ENCODE data around the gene TMEM121.
"Not testable (repeated sequence)": the region's sequence is repeated elsewhere in the genome, so short reads cannot be mapped to it uniquely, and the experiment has no call there.

Gene TMEM121

DNA sequence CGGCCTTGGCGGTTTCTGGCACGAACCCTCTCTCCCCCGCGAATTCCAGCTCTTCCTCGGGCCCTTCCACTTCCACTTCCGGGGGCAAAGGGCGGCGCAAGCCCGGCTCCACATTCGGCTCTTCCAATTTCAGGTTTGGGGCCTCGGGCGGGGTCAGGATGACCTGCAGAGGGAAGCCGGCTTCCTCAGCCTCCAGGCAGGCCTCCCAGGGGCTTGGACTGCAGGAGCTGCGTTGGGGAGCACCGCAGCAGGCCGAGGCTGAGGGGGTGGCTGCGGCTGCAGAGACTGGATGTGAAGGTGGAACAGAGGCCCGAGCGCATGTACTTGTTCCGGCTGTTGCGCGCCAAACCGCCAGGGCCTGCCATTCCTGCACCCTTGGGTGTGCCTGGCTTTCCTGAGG, 20.7 kb downstream of the TMEM121 start:
- DNase-seq (ENCODE audit: low read depth): not testable (repeated sequence)

- DNase-seq (ENCODE audit: low read depth): no peak
Measured at GRCh38 chr14:105547741-105548169, 21.4 kb downstream of the TMEM121 start.

DNA sequence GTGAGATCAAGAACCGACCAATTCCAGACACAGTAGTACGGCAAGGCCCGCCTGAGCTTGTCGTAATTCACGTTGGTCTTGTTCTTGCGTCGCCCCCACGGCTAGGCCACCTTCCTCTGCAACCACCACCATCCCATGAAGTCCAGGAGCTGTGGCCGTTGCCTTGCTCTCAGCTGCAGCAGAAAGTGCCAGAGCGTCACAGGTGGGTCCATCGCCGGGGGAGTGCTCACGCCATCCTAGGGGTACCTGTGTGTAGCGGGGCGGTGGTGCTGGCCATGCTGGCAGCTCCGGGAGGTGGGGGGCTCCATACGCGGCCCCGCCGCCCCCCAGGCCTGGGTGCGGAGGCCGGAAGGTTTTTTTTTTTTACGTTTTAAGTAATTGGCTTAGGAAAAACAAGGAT, 23.1 kb downstream of the TMEM121 start:
- DNase-seq (ENCODE audit: low read depth): no peak

DNA sequence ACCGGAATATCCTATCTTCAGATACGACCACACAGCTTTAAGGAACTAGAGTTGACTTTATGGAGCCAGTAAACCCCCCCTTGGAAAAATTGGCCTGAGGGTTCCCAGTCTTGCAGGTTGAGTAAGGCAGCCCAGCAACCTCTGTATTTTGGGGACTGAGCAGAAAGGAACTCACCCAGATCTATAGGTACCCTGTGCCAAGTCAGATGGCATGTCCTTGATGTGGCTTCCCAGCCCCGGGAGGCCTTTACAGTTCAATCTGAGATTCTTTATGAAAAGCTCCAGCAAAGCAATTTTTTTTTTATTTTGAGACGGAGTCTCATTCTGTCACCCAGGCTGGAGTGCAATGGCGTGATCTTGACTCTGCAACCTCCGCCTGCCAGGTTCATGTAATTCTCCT, 27.6 kb downstream of the TMEM121 start:
- no peak for DNase-seq (ENCODE audit: low read depth)

GRCh38 chr14:105554523-105554922, 28.1 kb downstream of the TMEM121 start:
- no peak for DNase-seq (ENCODE audit: low read depth)

GRCh38 chr14:105557671-105558070, 31.3 kb downstream of the TMEM121 start:
- DNase-seq (ENCODE audit: low read depth): not testable (repeated sequence)

DNA sequence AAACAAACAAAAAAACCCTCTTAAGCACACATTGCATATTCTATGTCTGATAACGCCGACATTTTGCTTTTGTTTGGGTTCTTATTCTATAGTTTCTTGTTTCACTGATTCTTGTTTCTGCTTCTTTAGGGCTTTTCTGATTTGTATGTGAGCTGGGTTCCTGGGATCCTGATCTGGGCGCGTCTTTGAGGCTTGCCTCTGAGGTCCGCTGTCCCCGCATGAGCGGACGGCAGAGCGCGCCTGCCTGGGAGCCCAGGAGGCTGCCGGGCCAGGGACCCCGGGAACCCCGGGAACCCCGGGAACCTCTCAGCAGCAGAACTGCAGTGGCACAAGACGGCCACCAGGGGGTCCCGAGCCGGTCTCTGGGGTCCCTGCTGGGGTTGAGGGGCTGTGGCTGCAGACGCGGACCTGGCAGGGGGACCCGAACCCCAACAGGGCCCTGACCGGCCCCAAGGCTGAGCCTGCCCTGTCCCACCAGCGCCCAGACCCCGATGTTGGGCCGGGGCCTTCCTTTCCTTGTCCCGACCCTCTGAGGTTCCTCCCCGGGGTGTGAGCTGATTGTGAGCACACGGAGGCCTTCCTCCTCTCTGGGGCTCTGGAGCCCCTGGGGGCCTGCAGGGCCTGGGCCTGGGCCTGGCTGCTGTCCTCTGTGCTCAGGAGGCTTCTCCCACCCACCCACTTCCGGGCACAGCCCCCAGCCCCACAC, 32.2 kb downstream of the TMEM121 start:
- not testable (repeated sequence) for DNase-seq (ENCODE audit: low read depth)

GRCh38 chr14:105559384-105560047, 33.1 kb downstream of the TMEM121 start:
- not testable (repeated sequence) for DNase-seq (ENCODE audit: low read depth)

- not testable (repeated sequence) for DNase-seq (ENCODE audit: low read depth)
Measured at GRCh38 chr14:105560048-105560669, 33.8 kb downstream of the TMEM121 start.

- not testable (repeated sequence) for DNase-seq (ENCODE audit: low read depth)
Measured at GRCh38 chr14:105561345-105561744, 35.0 kb downstream of the TMEM121 start.

DNA sequence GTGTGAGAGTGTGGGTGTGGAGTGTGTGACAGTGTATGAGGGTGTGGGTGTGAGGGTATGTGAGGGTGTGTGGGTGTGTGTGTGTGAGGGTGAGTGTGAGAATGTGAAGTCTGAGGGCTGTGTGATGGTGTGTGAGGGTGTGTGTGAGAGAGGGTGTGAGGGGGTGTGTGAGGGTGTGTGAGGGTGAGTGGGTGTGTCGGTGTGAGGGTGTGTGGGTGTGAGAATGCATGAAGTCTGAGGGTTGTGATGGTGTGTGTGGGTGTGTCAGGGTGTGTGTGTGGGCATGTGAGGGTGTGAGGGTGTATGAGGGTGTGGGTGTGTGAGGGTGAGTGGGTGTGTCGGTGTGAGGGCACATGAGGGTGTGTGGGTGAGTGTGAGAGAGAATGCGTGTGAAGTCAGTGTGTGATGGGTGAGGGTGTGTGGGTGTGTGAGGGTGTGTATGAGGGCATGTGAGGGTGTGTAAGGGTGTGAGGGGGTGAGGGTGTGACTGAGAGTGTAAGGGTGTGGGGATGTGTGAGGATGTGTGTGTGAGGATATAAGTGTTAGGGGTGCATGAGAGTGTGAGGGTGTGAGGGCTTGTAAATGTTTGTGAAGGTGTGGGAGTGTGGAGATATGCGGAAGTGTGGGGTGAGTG, 36.4 kb downstream of the TMEM121 start:
- DNase-seq (ENCODE audit: low read depth): no peak

GRCh38 chr14:105563347-105563737, 37.0 kb downstream of the TMEM121 start:
- no peak for DNase-seq (ENCODE audit: low read depth)

- DNase-seq (ENCODE audit: low read depth): not testable (repeated sequence)
Measured at GRCh38 chr14:105564536-105564935, 38.2 kb downstream of the TMEM121 start.

- not testable (repeated sequence) for DNase-seq (ENCODE audit: low read depth)
Measured at GRCh38 chr14:105565185-105565919, 39.0 kb downstream of the TMEM121 start.

DNA sequence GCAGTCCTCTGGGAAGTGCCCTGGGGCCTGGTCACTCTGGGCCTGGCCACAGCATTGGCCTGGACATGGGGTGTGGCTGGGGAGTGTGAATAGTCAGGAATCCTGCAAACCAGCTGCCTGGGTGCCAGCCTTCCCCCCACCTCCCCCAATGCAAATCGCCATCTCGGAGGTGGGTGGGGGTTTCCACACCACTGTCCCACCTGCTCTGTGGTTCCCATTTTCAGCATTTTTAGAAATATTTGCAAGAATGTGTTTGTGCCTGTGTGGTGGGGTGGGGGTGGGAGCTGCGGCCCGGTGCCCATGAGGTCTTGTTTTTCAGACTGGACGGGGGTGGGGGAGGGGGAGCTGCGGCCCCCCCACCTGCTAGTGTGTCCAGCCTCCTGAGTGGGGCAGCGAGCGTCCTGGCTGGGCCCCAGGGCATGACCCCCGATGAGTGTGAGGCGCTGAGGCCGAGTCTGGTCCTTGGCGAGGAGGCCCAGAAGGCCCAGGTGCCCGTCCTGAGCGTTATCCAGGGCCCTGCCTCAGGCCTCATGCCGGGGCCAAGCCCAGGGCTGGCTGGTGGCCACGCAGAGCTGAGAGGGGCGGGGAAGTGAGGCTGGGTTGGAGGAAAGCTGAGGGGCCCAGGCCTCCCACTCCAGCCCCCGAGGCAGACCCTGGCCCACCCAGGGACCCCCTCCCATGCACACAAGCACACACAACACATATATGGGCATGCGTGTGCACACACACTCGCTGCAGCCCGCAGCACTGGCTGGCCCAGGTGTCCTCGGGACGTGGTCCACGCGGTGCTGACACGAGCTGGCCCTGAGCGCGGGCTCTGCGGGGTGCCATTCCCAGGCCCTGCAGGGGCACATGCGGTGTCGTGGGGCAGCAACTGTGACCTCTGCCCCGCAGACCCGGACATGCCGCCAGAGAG, 40.1 kb downstream of the TMEM121 start:
- not testable (repeated sequence) for DNase-seq (ENCODE audit: low read depth)

DNA sequence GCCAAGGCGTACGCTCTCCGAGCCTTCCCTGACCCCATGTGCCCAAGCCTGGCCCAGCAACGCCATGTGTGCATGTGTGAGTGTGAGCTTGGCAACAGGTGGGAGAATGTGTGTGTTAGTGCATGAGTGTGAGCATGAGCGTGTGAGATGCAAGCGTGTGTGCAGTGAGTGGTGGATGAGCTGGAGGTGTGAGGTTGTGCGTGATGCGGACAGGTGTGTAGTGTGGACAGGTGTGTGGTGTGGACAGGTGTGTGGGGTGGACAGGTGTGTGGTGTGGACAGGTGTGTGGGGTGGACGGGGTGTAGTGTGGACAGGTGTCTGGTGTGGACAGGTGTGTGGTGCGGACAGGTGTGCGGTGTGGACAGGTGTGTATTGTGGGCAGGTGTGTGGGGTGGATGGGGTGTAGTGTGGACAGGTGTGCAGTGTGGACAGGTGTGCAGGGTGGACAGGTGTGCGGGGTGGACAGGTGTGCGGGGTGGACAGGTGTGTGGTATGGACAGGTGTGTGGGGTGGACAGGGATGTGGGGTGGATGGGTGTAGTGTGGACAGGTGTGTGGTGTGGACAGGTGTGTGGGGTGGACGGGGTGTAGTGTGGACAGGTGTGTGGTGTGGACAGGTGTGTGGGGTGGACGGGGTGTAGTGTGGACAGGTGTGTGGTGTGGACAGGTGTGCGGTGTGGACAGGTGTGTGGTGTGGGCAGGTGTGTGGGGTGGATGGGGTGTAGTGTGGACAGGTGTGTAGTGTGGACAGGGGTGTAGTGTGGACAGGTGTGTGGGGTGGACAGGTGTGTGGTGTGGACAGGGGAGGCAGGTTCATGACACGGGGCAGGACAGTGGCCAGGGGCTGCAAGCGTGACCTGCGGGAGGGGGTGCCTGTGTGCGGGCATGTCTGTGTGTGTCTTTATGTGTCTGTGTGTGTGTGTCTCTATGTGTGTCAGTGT, 41.1 kb downstream of the TMEM121 start:
- DNase-seq (ENCODE audit: low read depth): not testable (repeated sequence)

- DNase-seq (ENCODE audit: low read depth): not testable (repeated sequence)
Measured at GRCh38 chr14:105568140-105568843, 41.9 kb downstream of the TMEM121 start.

GRCh38 chr14:105568859-105569766, 42.7 kb downstream of the TMEM121 start:
- DNase-seq (ENCODE audit: low read depth): no peak
